Hepatocyte (in vitro differentiated cells): ENCODE data around the gene APRT.

ENCODE experiments used
- EZH2 ChIP-seq: fragments of 200-600 bp; sonication (generic); IDR thresholded peaks from 2 replicates; pipeline ENCODE4 v1.6.1; 2016; ENCODE audit warnings: antibody characterized with exemption, mild to moderate bottlenecking, borderline replicate concordance
- EZH2phosphoT487 ChIP-seq: fragments of 200-600 bp; sonication (generic); IDR thresholded peaks from one replicate; pipeline ENCODE4 v1.6.1; 2018; ENCODE audit warnings: antibody characterized with exemption, mild to moderate bottlenecking, low read depth, moderate library complexity; ENCODE audit not compliant: unreplicated experiment, severe bottlenecking
- TF ChIP-seq, protein P1 (sequence below): fragments of 200-600 bp; sonication (generic); IDR thresholded peaks from 2 replicates; pipeline ENCODE4 v1.5.1; 2016; ENCODE audit warnings: antibody characterized with exemption, mild to moderate bottlenecking; ENCODE audit not compliant: poor library complexity

DNA sequence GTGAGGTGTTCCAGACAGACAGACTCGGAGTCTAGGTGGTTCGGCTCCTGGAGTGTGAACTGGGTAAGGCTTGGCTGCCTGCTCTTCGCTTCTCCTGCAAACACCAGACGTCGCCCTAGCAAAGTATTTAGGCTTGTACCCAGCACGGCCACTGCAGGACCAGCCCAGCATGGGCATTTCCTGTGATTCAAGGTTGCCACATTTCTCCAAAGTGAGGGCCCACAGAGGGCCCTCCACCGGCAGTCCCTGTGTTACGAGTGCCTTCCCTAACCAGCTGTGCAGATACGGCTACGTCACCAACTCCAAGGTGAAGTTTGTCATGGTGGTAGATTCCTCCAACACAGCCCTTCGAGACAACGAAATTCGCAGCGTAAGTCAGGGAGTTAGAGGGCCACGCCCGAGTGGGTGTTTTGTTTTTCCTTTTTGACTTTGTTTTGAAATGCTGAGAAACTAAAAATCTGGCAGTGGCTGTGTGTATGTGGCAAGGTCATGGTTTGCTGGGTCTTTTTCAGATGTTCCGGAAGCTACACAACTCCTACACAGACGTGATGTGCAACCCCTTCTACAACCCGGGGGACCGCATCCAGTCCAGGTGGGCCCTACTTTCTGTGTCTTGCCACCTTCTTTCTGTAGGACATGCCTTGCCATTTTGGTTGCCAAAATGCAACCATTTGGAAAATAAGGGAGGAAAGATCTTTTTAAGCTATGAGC, 47.8 kb upstream of the APRT start:
- TF ChIP-seq, protein P1, sequence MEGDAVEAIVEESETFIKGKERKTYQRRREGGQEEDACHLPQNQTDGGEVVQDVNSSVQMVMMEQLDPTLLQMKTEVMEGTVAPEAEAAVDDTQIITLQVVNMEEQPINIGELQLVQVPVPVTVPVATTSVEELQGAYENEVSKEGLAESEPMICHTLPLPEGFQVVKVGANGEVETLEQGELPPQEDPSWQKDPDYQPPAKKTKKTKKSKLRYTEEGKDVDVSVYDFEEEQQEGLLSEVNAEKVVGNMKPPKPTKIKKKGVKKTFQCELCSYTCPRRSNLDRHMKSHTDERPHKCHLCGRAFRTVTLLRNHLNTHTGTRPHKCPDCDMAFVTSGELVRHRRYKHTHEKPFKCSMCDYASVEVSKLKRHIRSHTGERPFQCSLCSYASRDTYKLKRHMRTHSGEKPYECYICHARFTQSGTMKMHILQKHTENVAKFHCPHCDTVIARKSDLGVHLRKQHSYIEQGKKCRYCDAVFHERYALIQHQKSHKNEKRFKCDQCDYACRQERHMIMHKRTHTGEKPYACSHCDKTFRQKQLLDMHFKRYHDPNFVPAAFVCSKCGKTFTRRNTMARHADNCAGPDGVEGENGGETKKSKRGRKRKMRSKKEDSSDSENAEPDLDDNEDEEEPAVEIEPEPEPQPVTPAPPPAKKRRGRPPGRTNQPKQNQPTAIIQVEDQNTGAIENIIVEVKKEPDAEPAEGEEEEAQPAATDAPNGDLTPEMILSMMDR = no peak
- TF ChIP-seq EZH2phosphoT487 (no peak), EZH2 (no peak)
